HepG2 (cell line): ENCODE measurements around the gene HOXA7. TPM values are rescaled to one million over a fixed set of nuclear protein-coding genes. Genes with fewer than 3 reads are reported as not detected.
A peak's percentile ranks its signal among the peaks of the same experiment; 100 is the strongest.

Source experiments
- ADNP ChIP-seq: sonication (generic); formaldehyde crosslinking; IDR thresholded peaks from 2 replicates; pipeline ENCODE4 v1.4.0; 2020; ENCODE audit warnings: missing genetic modification reagents
- ATF5 ChIP-seq: sonication (generic); formaldehyde crosslinking; IDR thresholded peaks from 2 replicates; pipeline ENCODE4 v1.4.0; 2020; ENCODE audit warnings: mild to moderate bottlenecking, low read depth, missing genetic modification reagents
- CREM ChIP-seq, 2 experiments: sonication (generic) in 1 of 2; formaldehyde crosslinking in 1 of 2; IDR thresholded peaks; 2 replicates each; pipeline versions ENCODE4 v1.4.0 to v1.6.1; 2016 to 2020; ENCODE audit warnings: antibody characterized with exemption in 1 of 2, mild to moderate bottlenecking in 1 of 2, missing genetic modification reagents in 1 of 2
- ETS1 ChIP-seq: sonication (generic); formaldehyde crosslinking; IDR thresholded peaks from 2 replicates; pipeline ENCODE4 v1.4.0; 2020; ENCODE audit warnings: missing genetic modification reagents
- GABPB1 ChIP-seq: IDR thresholded peaks from 2 replicates; pipeline ENCODE4 v1.6.1; 2016; ENCODE audit warnings: mild to moderate bottlenecking, missing genetic modification reagents, moderate library complexity, missing compliant biosample characterization
- HCFC1 ChIP-seq: fragments of 150-350 bp; IDR thresholded peaks from 2 replicates; pipeline ENCODE4 v1.6.1; 2014; ENCODE audit warnings: low read depth, low read length
- JUNB ChIP-seq: sonication (generic); formaldehyde crosslinking; IDR thresholded peaks from 2 replicates; pipeline ENCODE4 v1.8.0; 2022; ENCODE audit warnings: missing genetic modification reagents, mild to moderate bottlenecking, borderline replicate concordance
- MEIS2 ChIP-seq: sonication (generic); formaldehyde crosslinking; IDR thresholded peaks from 2 replicates; pipeline ENCODE4 v1.9.0; 2021; ENCODE audit warnings: mild to moderate bottlenecking, missing genetic modification reagents
- NFATC3 ChIP-seq: sonication (generic); formaldehyde crosslinking; IDR thresholded peaks from 2 replicates; pipeline ENCODE4 v1.5.1; 2020; ENCODE audit warnings: mild to moderate bottlenecking, missing genetic modification reagents
- REPIN1 ChIP-seq: sonication (generic); formaldehyde crosslinking; IDR thresholded peaks from 2 replicates; pipeline ENCODE4 v1.8.0; 2022; ENCODE audit warnings: missing genetic modification reagents, low read depth, mild to moderate bottlenecking, borderline replicate concordance
- SMC3 ChIP-seq: IDR thresholded peaks from 2 replicates; pipeline ENCODE4 v1.6.1; 2011; ENCODE audit warnings: low read length, improper control_type of control experiment
- TCF7 ChIP-seq: sonication (generic); IDR thresholded peaks from 2 replicates; pipeline ENCODE4 v1.6.1; 2016; ENCODE audit warnings: antibody characterized with exemption, low read depth
- THYN1 ChIP-seq: sonication (generic); formaldehyde crosslinking; IDR thresholded peaks from 2 replicates; pipeline ENCODE4 v1.8.1; 2023; ENCODE audit warnings: low read depth, mild to moderate bottlenecking, moderate library complexity, missing genetic modification reagents, borderline replicate concordance
- TOPORS ChIP-seq: sonication (generic); formaldehyde crosslinking; IDR thresholded peaks from 2 replicates; pipeline ENCODE4 v1.8.0; 2023; ENCODE audit warnings: mild to moderate bottlenecking, missing genetic modification reagents
- ZNF282 ChIP-seq: fragments of 450-650 bp; IDR thresholded peaks from 2 replicates; pipeline ENCODE4 v1.6.1; 2018; ENCODE audit not compliant: partially characterized antibody
- ZNF33A ChIP-seq: sonication (generic); formaldehyde crosslinking; IDR thresholded peaks from 2 replicates; pipeline ENCODE4 v1.5.1; 2020; ENCODE audit warnings: missing genetic modification reagents, mild to moderate bottlenecking, moderate library complexity, borderline replicate concordance
- ZNF792 ChIP-seq: IDR thresholded peaks from 2 replicates; pipeline ENCODE4 v1.6.1; 2016
- polyA plus RNA-seq, 8 experiments: library from polyadenylated mRNA; depleted of rRNA in 3 of 8; stranded (reverse) in 7 of 8; unstranded in 1 of 8; fragments of >200 nt; fragmentation: Illumina TruSeq in 4 of 8; extraction: Trizol in 4 of 8; gene quantifications; 2 replicates each; pipeline versions ENCODE4 v1.2.1 to v1.2.3, GENCODE V29; 2011 to 2016; ENCODE audit warnings: low read depth in 4 of 8, missing spikeins in 1 of 8, mixed read lengths in 1 of 8; ENCODE audit not compliant: insufficient read depth in 1 of 8
- total RNA-seq, 5 experiments: library from RNA; depleted of rRNA; stranded (reverse); fragments of >200 nt; fragmentation: Illumina TruSeq; extraction: Trizol; gene quantifications; 2 replicates each; pipeline ENCODE4 v1.2.3, GENCODE V29; 2016; ENCODE audit warnings: low read depth in 1 of 5
- TF ChIP-seq, protein P1 (sequence below): sonication (generic); formaldehyde crosslinking; IDR thresholded peaks from 2 replicates; pipeline ENCODE4 v1.5.0; 2020; ENCODE audit warnings: missing genetic modification reagents

HOXA7 gene
- total and polyA plus RNA-seq, 2 of the 13 experiments (the other 11 are each of a cell fraction or from before 2014, with no cell fraction given): 0.05 TPM; not detected in 1

GRCh38 chr7:27160546-27161213 is 4.2 kb upstream of the HOXA7 start (continued):
- no peak for TF ChIP-seq ZNF33A
- TF ChIP-seq TCF7: no peak
- no peak for TF ChIP-seq TOPORS
- TF ChIP-seq NFATC3 (CRISPR knock-in tag): no peak
- TF ChIP-seq CREM (IDR thresholded peaks at IDR 0.05): no peak
- TF ChIP-seq CREM (CRISPR knock-in tag; IDR thresholded peaks at IDR 0.05): no peak
- 0 out of 2 replicates have a peak, but pooled peaks have one; percentile 43 for TF ChIP-seq REPIN1 (CRISPR knock-in tag)
- no peak for TF ChIP-seq THYN1 (CRISPR knock-in tag)
- TF ChIP-seq ATF5 (CRISPR knock-in tag): no peak
- TF ChIP-seq MEIS2: peak; percentile 57; the same call in 1 of the 2 replicates
- TF ChIP-seq GABPB1 (CRISPR knock-in tag): peak; percentile 51; the same call in 1 of the 2 replicates
- TF ChIP-seq, protein P1, sequence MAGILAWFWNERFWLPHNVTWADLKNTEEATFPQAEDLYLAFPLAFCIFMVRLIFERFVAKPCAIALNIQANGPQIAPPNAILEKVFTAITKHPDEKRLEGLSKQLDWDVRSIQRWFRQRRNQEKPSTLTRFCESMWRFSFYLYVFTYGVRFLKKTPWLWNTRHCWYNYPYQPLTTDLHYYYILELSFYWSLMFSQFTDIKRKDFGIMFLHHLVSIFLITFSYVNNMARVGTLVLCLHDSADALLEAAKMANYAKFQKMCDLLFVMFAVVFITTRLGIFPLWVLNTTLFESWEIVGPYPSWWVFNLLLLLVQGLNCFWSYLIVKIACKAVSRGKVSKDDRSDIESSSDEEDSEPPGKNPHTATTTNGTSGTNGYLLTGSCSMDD (CRISPR knock-in tag): no peak
- TF ChIP-seq ETS1 (CRISPR knock-in tag): no peak
- 0 out of 2 replicates have a peak, but pooled peaks have one; percentile 28 for TF ChIP-seq ZNF792 (CRISPR knock-in tag)
- no peak for TF ChIP-seq ZNF282
- TF ChIP-seq ADNP (CRISPR knock-in tag): no peak
- TF ChIP-seq JUNB: no peak
- TF ChIP-seq SMC3: peak; percentile 39; the same call in 1 of the 2 replicates
- TF ChIP-seq HCFC1: no peak
